Psoas muscle (tissue), 8 donors: ENCODE results near the gene VAPA. TPM values are rescaled to one million over a fixed set of nuclear protein-coding genes. Genes with fewer than 3 reads are reported as not detected.

Experiments used
- ATAC-seq, 4 donors: fragments of 200-7000 bp; cut with Tn5 transposase; one replicate each; pipeline ENCODE4 v1.9.1; 2020; ENCODE audit warnings: moderate library complexity in 3 of 4, mild to moderate bottlenecking in 2 of 4
- DNase-seq, 2 donors: peaks; one replicate each; pipeline ENCODE4 v3.0.0-alpha.2; 2020
- H3K27ac ChIP-seq: fragments of 200-600 bp; one replicate; pipeline ENCODE4 v1.8.0; 2022
- H3K27me3 ChIP-seq, 3 donors: fragments of 200-600 bp in 1 of 3; one replicate each; pipeline versions ENCODE4 v1.6.1 to v1.8.0; 2013 to 2022; ENCODE audit warnings: low read length in 2 of 3, mild to moderate bottlenecking in 2 of 3, moderate library complexity in 1 of 3; ENCODE audit not compliant: insufficient read depth in 3 of 3
- H3K36me3 ChIP-seq, 2 donors: fragments of 200-600 bp in 1 of 2; one replicate each; pipeline versions ENCODE4 v1.6.1 to v1.8.0; 2013 to 2022; ENCODE audit warnings: low read depth in 1 of 2, mild to moderate bottlenecking in 1 of 2, moderate library complexity in 1 of 2; ENCODE audit not compliant: insufficient read depth in 1 of 2
- H3K4me1 ChIP-seq: fragments of 200-600 bp; one replicate; pipeline ENCODE4 v1.8.0; 2022
- H3K4me3 ChIP-seq: fragments of 200-600 bp; one replicate; pipeline ENCODE4 v1.8.0; 2022; ENCODE audit warnings: mild to moderate bottlenecking
- H3K9me3 ChIP-seq: fragments of 200-600 bp; one replicate; pipeline ENCODE4 v1.8.0; 2022
- CTCF ChIP-seq: fragments of 200-600 bp; IDR thresholded peaks from one replicate; pipeline ENCODE4 v1.8.0; 2022; ENCODE audit warnings: antibody characterized with exemption
- WGBS, 3 donors: extraction: QIAGEN DNeasy Blood & Tissue Kit; methylation state at CpG; one replicate each; pipeline versions ENCODE4 v1.1.6 to v1.1.7; 2013; 5-methylcytosine and 5-hydroxymethylcytosine counted together
- intact Hi-C, 2 donors: fragments of 100-400 bp; cut with DNase I; formaldehyde crosslinking; loops; one replicate each; pipeline versions ENCODE4 v1.11.0 to v1.14.2; 2022
- polyA plus RNA-seq, 3 donors: library from polyadenylated mRNA; stranded (reverse); fragments of 200-250 nt; gene quantifications; one replicate each; pipeline ENCODE4 v1.2.3, GENCODE V29; 2013
- total RNA-seq, 4 donors: library from RNA; stranded (reverse); fragmentation: NEBNext Ultra II Directional in 2 of 4; extraction: Animal tissue kit (Norgen Biotek cat#: 25700) in 2 of 4; gene quantifications; one replicate each; pipeline versions ENCODE4 v1.2.1 to v1.2.4, GENCODE V29; 2021 to 2023
- donor health status: healthy with polysubstance abuse.
- donor health status: DM: no; HTN: no; CAD: no; lungs with moderate emphysema.
- donor health status: Bipolar disorder and iron deficiency.
- donor health status: healthy.
- donor health status: DM: yes; HTN: yes; CAD: no.
- donor health status: DM: no; HTN: no; CAD: no.
- donor health status: DM: no; HTN: no; CAD: no.
- donor health status: DM: yes; HTN: yes; CAD: no.

Gene VAPA
- total and polyA plus RNA-seq, 7 donors, result 168 to 328 (median 225) TPM

GRCh38 chr18:9991011-9992000 is 77.5 kb downstream of the VAPA start:
- ATAC-seq (no peak), DNase-seq (no peak)
- no peaks in the 10 kb centered on the region for H3K4me1 ChIP-seq
- 90 to 92% (median 90%) methylated on average over 29 of the region's 29 CpGs for WGBS, 3 donors
- intact Hi-C loops, result no loop called here
- no peak for TF ChIP-seq CTCF
- H3K36me3 ChIP-seq, result no peaks in the 10 kb centered on the region
- H3K27ac ChIP-seq, result no peak overlapping the region
- H3K9me3 ChIP-seq, result no peaks in the 10 kb centered on the region
- H3K27me3 ChIP-seq, result peaks cover 0 to 4% (median 1%) of the 10 kb centered on the region in 3 donors
- no peak overlapping the region for H3K4me3 ChIP-seq

- no peak for TF ChIP-seq CTCF
- Histone ChIP-seq H3K36me3 (no peaks in the 10 kb centered on the region), H3K4me1 (no peaks in the 10 kb centered on the region), H3K27me3 (peaks cover 0 to 4% (median 1%) of the 10 kb centered on the region in 3 donors), H3K4me3 (no peak overlapping the region), H3K27ac (no peak overlapping the region), H3K9me3 (no peaks in the 10 kb centered on the region)
- 19 to 31% (median 23%) methylated on average over 9 of the region's 9 CpGs for WGBS, 3 donors
- DNase-seq (no peak), ATAC-seq (no peak)
- intact Hi-C loops, result no loop called here
Observed at GRCh38 chr18:9992300-9992972, 78.6 kb downstream of the VAPA start.

- 87 to 91% (median 88%) methylated on average over 11 of the region's 11 CpGs for WGBS, 3 donors
- Histone ChIP-seq H3K9me3 (no peaks in the 10 kb centered on the region), H3K36me3 (no peaks in the 10 kb centered on the region), H3K4me1 (no peaks in the 10 kb centered on the region), H3K4me3 (no peak overlapping the region), H3K27ac (no peak overlapping the region), H3K27me3 (peaks cover 0 to 4% (median 1%) of the 10 kb centered on the region in 3 donors)
- no peak for TF ChIP-seq CTCF
- intact Hi-C loops, result no loop called here
- ATAC-seq (no peak), DNase-seq (no peak)
Observed at GRCh38 chr18:9992973-9993520, 79.2 kb downstream of the VAPA start.

- no peak overlapping the region for H3K27ac ChIP-seq
- ATAC-seq, result no peak
- H3K9me3 ChIP-seq, result peaks cover 5% of the 10 kb centered on the region
- H3K36me3 ChIP-seq, result no peaks in the 10 kb centered on the region
- H3K27me3 ChIP-seq, result peaks cover 0 to 4% (median 1%) of the 10 kb centered on the region in 3 donors
- TF ChIP-seq CTCF, result no peak
- H3K4me1 ChIP-seq, result no peaks in the 10 kb centered on the region
- no peak overlapping the region for H3K4me3 ChIP-seq
- no peak for DNase-seq
- WGBS, 3 donors, result 87 to 91% (median 91%) methylated on average over 14 of the region's 14 CpGs
- intact Hi-C loops, result no loop called here
Observed at GRCh38 chr18:9993521-9994025, 79.8 kb downstream of the VAPA start.
